ENCODE measurements around the gene RAB13.
A peak's percentile ranks its signal among the peaks of the same experiment; 100 is the strongest.
"Not testable (repeated sequence)": the region's sequence is repeated elsewhere in the genome, so short reads cannot be mapped to it uniquely, and the experiment has no call there.

RAB13 gene

GRCh38 chr1:153985941-153986761 is at the start of gene RAB13:
RAB13 (minus strand) TSS chr1:153986339; CDS start chr1:153986236, 103 bp downstream.
- DNase-seq = no peak

DNA sequence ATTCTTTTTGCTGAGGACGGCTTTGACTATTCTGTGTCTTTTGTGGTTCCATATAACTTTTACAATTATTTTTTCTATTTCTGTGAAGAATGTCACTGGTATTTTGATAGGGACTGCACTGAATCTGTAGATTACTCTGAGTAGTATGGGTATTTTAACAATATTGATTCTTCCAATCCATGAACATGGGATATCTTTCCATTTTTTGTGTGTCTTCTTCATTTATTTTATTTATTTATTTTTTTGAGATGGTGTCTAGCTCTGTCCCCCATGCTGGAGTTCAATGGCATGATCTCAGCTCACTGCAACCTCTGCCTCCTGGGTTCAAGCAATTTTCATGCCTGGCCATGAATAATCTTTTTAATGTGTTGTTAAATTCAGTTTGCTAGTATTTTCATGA is 47.6 kb upstream of the RAB13 start:
- not testable (repeated sequence) for DNase-seq

DNA sequence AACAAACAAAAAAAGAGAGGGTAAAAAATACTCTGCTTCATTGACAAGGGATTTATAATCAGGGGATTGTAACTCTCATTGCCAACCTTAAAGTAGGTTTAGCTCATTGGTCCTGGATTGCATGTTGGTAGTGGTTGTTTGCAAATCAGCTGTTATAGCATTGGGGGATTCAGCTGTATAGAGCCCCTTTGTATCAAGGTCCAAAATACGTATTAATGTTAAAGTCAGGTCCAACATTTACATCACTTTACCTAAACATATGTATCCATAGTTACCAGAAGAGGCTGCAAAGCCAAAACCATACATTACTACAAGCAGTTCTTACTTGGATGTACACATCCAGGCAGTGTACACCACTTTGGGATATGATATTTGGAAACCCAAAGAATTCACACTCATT is 33.8 kb upstream of the RAB13 start:
- no peak for DNase-seq

- no peak for DNase-seq
These were observed 33.1 kb upstream of the RAB13 start for GRCh38 chr1:154019269-154019668.

- no peak for DNase-seq
These were observed 28.2 kb upstream of the RAB13 start for GRCh38 chr1:154014154-154014907.

- not testable (repeated sequence) for DNase-seq
These were observed 26.4 kb upstream of the RAB13 start for GRCh38 chr1:154012543-154012942.

- no peak for DNase-seq
These were observed 26.0 kb upstream of the RAB13 start for GRCh38 chr1:154012129-154012528.

- DNase-seq = no peak
These were observed 20.0 kb upstream of the RAB13 start for GRCh38 chr1:154006136-154006535.

GRCh38 chr1:154000420-154000819 is 14.3 kb upstream of the RAB13 start:
- no peak for DNase-seq

- not testable (repeated sequence) for DNase-seq
These were observed 10.7 kb upstream of the RAB13 start for GRCh38 chr1:153996882-153997281.

- no peak for DNase-seq
These were observed 9.5 kb upstream of the RAB13 start for GRCh38 chr1:153995640-153996039.

DNA sequence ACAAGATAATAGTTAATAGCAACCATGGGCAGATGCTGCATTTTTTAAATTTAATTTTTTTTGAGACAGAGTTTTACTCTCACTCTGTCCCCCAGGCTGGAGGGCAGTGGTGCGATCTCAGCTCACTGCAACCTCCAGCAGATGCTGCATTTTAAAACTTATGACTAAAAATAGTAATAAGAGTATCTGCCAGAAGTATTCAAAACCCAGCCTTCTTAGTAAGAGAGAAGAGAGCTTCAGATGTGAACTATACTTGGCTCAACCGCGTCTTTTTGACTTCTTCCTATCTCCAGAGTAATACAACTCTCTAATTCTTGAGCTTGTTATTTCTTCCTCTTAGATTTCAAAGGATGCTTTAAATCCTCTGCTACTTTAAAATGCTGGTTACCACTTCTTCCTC is 9.1 kb upstream of the RAB13 start:
- no peak for DNase-seq

DNA sequence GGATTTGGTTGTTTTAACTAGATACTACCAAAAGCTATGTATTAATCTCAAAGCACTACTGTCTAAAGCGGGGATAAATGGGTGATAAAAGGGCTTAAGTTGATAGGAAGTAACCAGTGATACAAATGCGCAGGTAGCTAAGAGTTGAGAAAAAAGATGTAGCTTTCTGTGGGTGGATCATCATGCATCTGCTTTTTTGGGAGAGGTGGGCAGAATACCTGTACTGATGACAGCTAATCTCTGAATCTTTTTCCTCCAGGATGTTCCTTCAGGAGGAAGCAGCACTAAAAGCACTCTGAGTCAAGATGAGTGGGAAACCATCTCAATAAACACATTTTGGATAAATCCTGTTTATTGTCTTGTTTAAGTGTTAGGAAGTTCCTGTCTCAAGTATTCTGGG is 5.7 kb upstream of the RAB13 start:
- no peak for DNase-seq

DNA sequence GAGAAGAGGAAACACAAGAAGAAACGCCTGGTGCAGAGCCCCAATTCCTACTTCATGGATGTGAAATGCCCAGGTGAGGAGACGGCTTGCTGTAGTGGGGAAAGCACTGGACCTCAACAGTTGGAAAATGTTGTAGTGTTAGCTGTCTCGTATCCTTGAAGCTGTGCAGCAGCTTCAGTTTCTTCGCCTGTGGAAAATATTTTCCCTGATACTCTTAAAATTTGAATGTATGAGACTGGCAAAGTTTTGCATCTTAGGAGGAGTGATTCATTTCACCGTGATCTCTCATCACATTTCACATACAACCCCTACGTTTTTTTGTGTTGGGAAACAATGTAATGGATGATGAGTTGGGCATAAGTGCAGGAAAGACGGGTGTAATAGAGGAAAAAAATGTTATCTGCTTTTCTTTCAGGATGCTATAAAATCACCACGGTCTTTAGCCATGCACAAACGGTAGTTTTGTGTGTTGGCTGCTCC is 5.1 kb upstream of the RAB13 start:
- no peak for DNase-seq

GRCh38 chr1:153990468-153991150 is 4.5 kb upstream of the RAB13 start, which contains the start of gene RPS27:
RPS27 (plus strand) TSS chr1:153990762; CDS start chr1:153990797, 35 bp downstream.
- peak; percentile 87 for DNase-seq

DNA sequence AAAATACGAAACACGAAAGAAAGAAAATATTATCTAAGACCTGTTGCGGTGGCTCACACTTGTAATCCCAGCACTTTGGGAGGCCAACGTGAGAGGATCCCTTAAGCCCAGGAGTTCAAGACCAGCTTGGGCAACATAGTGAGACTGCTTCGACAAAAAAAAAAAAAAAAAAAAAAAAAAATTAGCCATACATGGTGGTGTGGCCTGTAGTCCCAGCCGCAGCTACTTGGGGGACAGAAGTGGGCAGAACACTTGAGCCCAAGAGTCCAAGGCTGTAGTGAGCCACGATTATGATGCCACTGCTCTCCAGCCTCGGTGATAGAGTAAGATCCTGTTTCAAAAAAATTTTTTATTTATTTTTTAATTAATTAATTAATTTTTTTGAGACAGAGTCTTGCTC is 1.5 kb upstream of the RAB13 start:
- no peak for DNase-seq

- peak; percentile 39 for DNase-seq
These were observed 712 bp downstream of the RAB13 start for GRCh38 chr1:153985341-153985912.

GRCh38 chr1:153984123-153984894 is 1.8 kb downstream of the RAB13 start:
- no peak for DNase-seq

- DNase-seq = not testable (repeated sequence)
These were observed 4.4 kb downstream of the RAB13 start for GRCh38 chr1:153981735-153982134.

DNA sequence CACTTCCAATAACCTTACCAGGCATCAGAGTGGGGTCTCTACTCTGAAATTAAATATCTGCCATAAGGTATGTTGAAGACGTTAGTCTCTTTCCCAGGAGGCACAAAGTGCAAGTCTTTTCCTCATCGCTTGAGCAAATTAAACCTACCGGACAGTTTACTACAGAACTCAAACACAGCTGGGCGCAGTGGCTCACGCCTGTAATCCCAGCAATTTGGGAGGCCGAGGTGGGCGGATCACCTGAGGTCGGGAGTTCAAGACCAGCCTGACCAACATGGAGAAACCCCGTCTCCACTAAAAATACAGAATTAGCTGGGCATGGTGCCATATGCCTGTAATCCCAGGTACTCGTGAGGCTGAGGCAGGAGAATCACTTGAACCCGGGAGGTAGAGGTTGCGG is 7.0 kb downstream of the RAB13 start:
- not testable (repeated sequence) for DNase-seq

GRCh38 chr1:153978274-153978909 is 7.7 kb downstream of the RAB13 start:
- DNase-seq = no peak

Measured in activated naive CD4-positive, alpha-beta T cell treated with Interleukin-2 at 50 U/mL for 16 hours (primary cell).